A673 (cell line): ENCODE data around the gene CPT1C. TPM values are rescaled to one million over a fixed set of nuclear protein-coding genes. Genes with fewer than 3 reads are reported as not detected.

Source experiments
- BruUV-seq: library from RNA; stranded (reverse); fragments of 400-500 nt; replicated peaks from 2 replicates; lab custom pipeline; 2021; lab: Mats Ljungman, UMichigan
- CTCF ChIA-PET: fragments of 300-600 bp; sonication (Branson Sonifier 250); formaldehyde crosslinking; loops from one replicate; lab custom pipeline; 2022; ENCODE audit warnings: antibody characterized with exemption; lab: Charles Lee
- POLR2A ChIA-PET: fragments of 300-600 bp; sonication (Branson Sonifier 250); formaldehyde crosslinking; loops from one replicate; lab custom pipeline; 2022; ENCODE audit warnings: antibody characterized with exemption; ENCODE audit not compliant: low non-redundant PET; lab: Charles Lee
- DNase-seq: peaks from one replicate; pipeline ENCODE4 v3.0.0-alpha.2; 2015; ENCODE audit warnings: low spot score
- H3K27ac ChIP-seq: fragments of 200-600 bp; sonication (generic); 2 replicates; pipeline ENCODE4 v1.5.1; 2016; ENCODE audit warnings: mixed run types, low read depth, mild to moderate bottlenecking, mixed read lengths, antibody characterized with exemption, low read length; ENCODE audit not compliant: poor library complexity, severe bottlenecking
- H3K27me3 ChIP-seq: fragments of 200-600 bp; sonication (generic); replicated peaks from 2 replicates; pipeline ENCODE4 v1.6.1; 2017; ENCODE audit warnings: mixed run types, low read depth, mild to moderate bottlenecking, mixed read lengths, antibody characterized with exemption, low read length; ENCODE audit not compliant: insufficient read depth, poor library complexity
- H3K36me3 ChIP-seq: fragments of 200-600 bp; sonication (generic); 2 replicates; pipeline ENCODE4 v1.6.1; 2016; ENCODE audit warnings: mixed run types, mild to moderate bottlenecking, mixed read lengths, antibody characterized with exemption, low read length; ENCODE audit not compliant: insufficient read depth, poor library complexity, severe bottlenecking
- H3K4me1 ChIP-seq: fragments of 200-600 bp; sonication (generic); 2 replicates; pipeline ENCODE4 v1.6.1; 2017; ENCODE audit warnings: mixed run types, mild to moderate bottlenecking, mixed read lengths, antibody characterized with exemption, low read length; ENCODE audit not compliant: insufficient read depth, poor library complexity, severe bottlenecking
- H3K4me3 ChIP-seq: fragments of 200-600 bp; sonication (generic); 2 replicates; pipeline ENCODE4 v1.5.1; 2016; ENCODE audit warnings: low read depth, mixed run types, mild to moderate bottlenecking, mixed read lengths, low read length; ENCODE audit not compliant: poor library complexity, severe bottlenecking
- H3K9me3 ChIP-seq: fragments of 200-600 bp; sonication (generic); 2 replicates; pipeline ENCODE4 v1.6.1; 2016; ENCODE audit warnings: mixed run types, low read depth, mild to moderate bottlenecking, mixed read lengths, antibody characterized with exemption, low read length; ENCODE audit not compliant: poor library complexity, severe bottlenecking
- CTCF ChIP-seq: fragments of 300-800, 200-600 bp; sonication (generic); conservative IDR thresholded peaks from 2 replicates; pipeline ENCODE4 v1.5.1; 2017; ENCODE audit warnings: low read depth, mild to moderate bottlenecking, antibody characterized with exemption, low read length, moderate library complexity, mixed read lengths
- EZH2 ChIP-seq: fragments of 200-600 bp; sonication (generic); IDR thresholded peaks from 2 replicates; pipeline ENCODE4 v1.6.1; 2017; ENCODE audit warnings: borderline replicate concordance, low read depth, mild to moderate bottlenecking, mixed read lengths, antibody characterized with exemption, low read length; ENCODE audit not compliant: poor library complexity, severe bottlenecking
- intact Hi-C: fragments of 100-400 bp; cut with micrococcal nuclease; formaldehyde crosslinking; loops from one replicate; pipeline ENCODE4 v1.10.0; 2022; ENCODE audit not compliant: unreplicated experiment
- total RNA-seq: library from RNA; stranded (reverse); gene quantifications from 2 replicates; pipeline ENCODE4 v1.2.3, GENCODE V29; 2021

CPT1C gene
- total RNA-seq, 1 experiment from 2014 or later: 23.3 TPM

GRCh38 chr19:49700563-49700962 is 9.6 kb downstream of the CPT1C start:
- CTCF ChIA-PET: no interaction called here
- Histone ChIP-seq H3K4me1 (no peaks in the 10 kb centered on the region), H3K27me3 (no peaks in the 10 kb centered on the region), H3K36me3 (no peaks in the 10 kb centered on the region), H3K4me3 (no peak overlapping the region), H3K27ac (no peak overlapping the region), H3K9me3 (no peaks in the 10 kb centered on the region)
- TF ChIP-seq EZH2 (no peak), CTCF (no peak)
- POLR2A ChIA-PET: interaction anchor here (0.6 to 0.7 kb wide), 2 partner anchors 22 to 125 kb away, joined by 4 to 8 read pairs; no protein-coding TSS in a partner anchor
- intact Hi-C loops: no loop called here
- no peak for DNase-seq
- BruUV-seq: no TSS peak

GRCh38 chr19:49701271-49701786 is 10.4 kb downstream of the CPT1C start:
- no peak for DNase-seq
- BruUV-seq: no TSS peak
- Histone ChIP-seq H3K4me1 (no peaks in the 10 kb centered on the region), H3K27me3 (no peaks in the 10 kb centered on the region), H3K4me3 (no peak overlapping the region), H3K27ac (no peak overlapping the region), H3K36me3 (no peaks in the 10 kb centered on the region), H3K9me3 (no peaks in the 10 kb centered on the region)
- intact Hi-C loops: no loop called here
- CTCF ChIA-PET: no interaction called here
- POLR2A ChIA-PET: no interaction called here
- TF ChIP-seq EZH2 (no peak), CTCF (no peak)

GRCh38 chr19:49704888-49705642 is 14.1 kb downstream of the CPT1C start:
- Histone ChIP-seq H3K36me3 (no peaks in the 10 kb centered on the region), H3K9me3 (no peaks in the 10 kb centered on the region), H3K4me1 (no peaks in the 10 kb centered on the region), H3K27ac (no peak overlapping the region), H3K4me3 (no peak overlapping the region), H3K27me3 (no peaks in the 10 kb centered on the region)
- BruUV-seq: no TSS peak
- ChIA-PET CTCF (no interaction called here), POLR2A (no interaction called here)
- TF ChIP-seq CTCF (no peak), EZH2 (no peak)
- intact Hi-C loops: no loop called here
- no peak for DNase-seq
